Lung (tissue), 12 donors: ENCODE data around the gene EIF5. TPM values are rescaled to one million over a fixed set of nuclear protein-coding genes. Genes with fewer than 3 reads are reported as not detected.

Experiments
- ATAC-seq: fragments of 200-7000 bp; cut with Tn5 transposase; one replicate; pipeline ENCODE4 v1.9.1; 2020; ENCODE audit warnings: moderate number of reproducible peaks; ENCODE audit not compliant: insufficient read depth, low FRiP score
- DNase-seq, 3 donors: peaks; one replicate each; pipeline ENCODE4 v3.0.0-alpha.2; 2013 to 2017
- H3K27ac ChIP-seq, 2 donors: one replicate each; pipeline ENCODE4 v1.5.1; 2013; ENCODE audit warnings: mild to moderate bottlenecking in 2 of 2, moderate library complexity in 2 of 2, control low read depth in 1 of 2, inconsistent platforms in 1 of 2, low read depth in 1 of 2, low read length in 1 of 2
- H3K27me3 ChIP-seq, 3 donors: one replicate each; pipeline ENCODE4 v1.5.1; 2013; ENCODE audit warnings: low read length in 2 of 3; ENCODE audit not compliant: control insufficient read depth in 3 of 3, insufficient read depth in 3 of 3
- H3K36me3 ChIP-seq, 4 donors: one replicate each; pipeline ENCODE4 v1.5.1; 2013; ENCODE audit warnings: low read length in 4 of 4, mild to moderate bottlenecking in 1 of 4, moderate library complexity in 1 of 4; ENCODE audit not compliant: control insufficient read depth in 4 of 4, insufficient read depth in 4 of 4
- H3K4me1 ChIP-seq, 5 donors: one replicate each; pipeline ENCODE4 v1.5.1; 2013; ENCODE audit warnings: low read length in 5 of 5, mild to moderate bottlenecking in 2 of 5, moderate library complexity in 1 of 5; ENCODE audit not compliant: control insufficient read depth in 5 of 5, insufficient read depth in 5 of 5
- H3K4me3 ChIP-seq: one replicate; pipeline ENCODE4 v1.5.1; 2013; ENCODE audit warnings: mild to moderate bottlenecking, control low read depth, moderate library complexity
- H3K9ac ChIP-seq, 2 donors: one replicate each; pipeline ENCODE4 v1.5.1; 2013; ENCODE audit warnings: low read length in 2 of 2, control low read depth in 1 of 2; ENCODE audit not compliant: insufficient read depth in 1 of 2
- H3K9me3 ChIP-seq, 4 donors: one replicate each; pipeline ENCODE4 v1.5.1; 2013; ENCODE audit warnings: low read length in 3 of 4, mild to moderate bottlenecking in 1 of 4, moderate library complexity in 1 of 4; ENCODE audit not compliant: control insufficient read depth in 4 of 4, insufficient read depth in 3 of 4
- CTCF ChIP-seq: IDR thresholded peaks from 2 replicates; pipeline ENCODE4 v1.5.1; 2012; ENCODE audit warnings: mild to moderate bottlenecking; ENCODE audit errors: control extremely low read depth, extremely low read depth
- WGBS, 2 donors: extraction: QIAGEN DNeasy Blood & Tissue Kit; methylation state at CpG; one replicate each; pipeline ENCODE4 v1.1.7; 2013; 5-methylcytosine and 5-hydroxymethylcytosine counted together
- polyA plus RNA-seq, 2 donors: library from polyadenylated mRNA; stranded (reverse); fragments of 200-250 nt; gene quantifications; one replicate each; pipeline ENCODE4 v1.2.1, GENCODE V29; 2013
- total RNA-seq, 2 donors: library from RNA; depleted of rRNA in 1 of 2; stranded (reverse); fragments of >200 nt in 1 of 2; gene quantifications; one replicate each; pipeline ENCODE4 v1.2.1, GENCODE V29; 2014 to 2021
- donor health status: control.
- donor health status: control.
- donor health status: Bipolar disorder and iron deficiency.
- donor health status: healthy.
- donor health status: DM: yes; HTN: yes; CAD: no.

Gene EIF5
- total and polyA plus RNA-seq, 4 donors = 50.4 to 255 (median 161) TPM

- peaks cover 0 to 9% (median 0%) of the 10 kb centered on the region in 5 donors for H3K4me1 ChIP-seq
- no peaks in the 10 kb centered on the region for H3K9me3 ChIP-seq
- H3K4me3 ChIP-seq = no peak overlapping the region
- DNase-seq = peak in 1 of 3 donors; percentile 29
- ATAC-seq = no peak
- 66 to 76% methylated on average over 13 of the region's 13 CpGs for WGBS, 2 donors
- no peaks in the 10 kb centered on the region for H3K27me3 ChIP-seq
- no peaks in the 10 kb centered on the region for H3K36me3 ChIP-seq
- no peak overlapping the region for H3K27ac ChIP-seq
- no peak for TF ChIP-seq CTCF
- no peak overlapping the region for H3K9ac ChIP-seq
Measured at GRCh38 chr14:103314496-103315277, 19.4 kb upstream of the EIF5 start.

GRCh38 chr14:103315351-103315911 is 18.6 kb upstream of the EIF5 start:
- peak; percentile 63 for ATAC-seq
- peak overlapping the region in 1 of 2 donors; percentile 85 for H3K27ac ChIP-seq
- no peaks in the 10 kb centered on the region for H3K36me3 ChIP-seq
- H3K9me3 ChIP-seq = no peaks in the 10 kb centered on the region
- H3K4me1 ChIP-seq = peaks cover 0 to 9% (median 0%) of the 10 kb centered on the region in 5 donors
- 42 to 56% methylated on average over 14 of the region's 14 CpGs for WGBS, 2 donors
- no peak overlapping the region for H3K4me3 ChIP-seq
- H3K9ac ChIP-seq = no peak overlapping the region
- no peak for TF ChIP-seq CTCF
- H3K27me3 ChIP-seq = no peaks in the 10 kb centered on the region
- peak; percentile 61 to 76 (median 69) for DNase-seq

GRCh38 chr14:103315941-103316340 is 18.1 kb upstream of the EIF5 start:
- 92 to 93% methylated on average over 11 of the region's 11 CpGs for WGBS, 2 donors
- H3K4me1 ChIP-seq = peaks cover 0 to 9% (median 0%) of the 10 kb centered on the region in 5 donors
- H3K27me3 ChIP-seq = no peaks in the 10 kb centered on the region
- TF ChIP-seq CTCF = no peak
- H3K27ac ChIP-seq = peak overlapping the region in 1 of 2 donors; percentile 85
- ATAC-seq (no peak), DNase-seq (no peak)
- no peaks in the 10 kb centered on the region for H3K9me3 ChIP-seq
- H3K4me3 ChIP-seq = no peak overlapping the region
- no peaks in the 10 kb centered on the region for H3K36me3 ChIP-seq
- no peak overlapping the region for H3K9ac ChIP-seq
